OCI-LY3 (cell line): Measurements from ENCODE around the gene TRRAP.

ENCODE experiments used
- EZH2phosphoT487 ChIP-seq: fragments of 200-600 bp; shearing (Covaris generic); IDR thresholded peaks from 2 replicates; pipeline ENCODE4 v1.6.1; 2018; ENCODE audit warnings: antibody characterized with exemption, mixed run types, low read depth
- TF ChIP-seq, protein P1 (sequence below): fragments of 200-600, 300-600 bp; sonication (generic); IDR thresholded peaks from 2 replicates; pipeline ENCODE4 v1.5.1; 2014; ENCODE audit warnings: antibody characterized with exemption, low read length, low read depth

DNA sequence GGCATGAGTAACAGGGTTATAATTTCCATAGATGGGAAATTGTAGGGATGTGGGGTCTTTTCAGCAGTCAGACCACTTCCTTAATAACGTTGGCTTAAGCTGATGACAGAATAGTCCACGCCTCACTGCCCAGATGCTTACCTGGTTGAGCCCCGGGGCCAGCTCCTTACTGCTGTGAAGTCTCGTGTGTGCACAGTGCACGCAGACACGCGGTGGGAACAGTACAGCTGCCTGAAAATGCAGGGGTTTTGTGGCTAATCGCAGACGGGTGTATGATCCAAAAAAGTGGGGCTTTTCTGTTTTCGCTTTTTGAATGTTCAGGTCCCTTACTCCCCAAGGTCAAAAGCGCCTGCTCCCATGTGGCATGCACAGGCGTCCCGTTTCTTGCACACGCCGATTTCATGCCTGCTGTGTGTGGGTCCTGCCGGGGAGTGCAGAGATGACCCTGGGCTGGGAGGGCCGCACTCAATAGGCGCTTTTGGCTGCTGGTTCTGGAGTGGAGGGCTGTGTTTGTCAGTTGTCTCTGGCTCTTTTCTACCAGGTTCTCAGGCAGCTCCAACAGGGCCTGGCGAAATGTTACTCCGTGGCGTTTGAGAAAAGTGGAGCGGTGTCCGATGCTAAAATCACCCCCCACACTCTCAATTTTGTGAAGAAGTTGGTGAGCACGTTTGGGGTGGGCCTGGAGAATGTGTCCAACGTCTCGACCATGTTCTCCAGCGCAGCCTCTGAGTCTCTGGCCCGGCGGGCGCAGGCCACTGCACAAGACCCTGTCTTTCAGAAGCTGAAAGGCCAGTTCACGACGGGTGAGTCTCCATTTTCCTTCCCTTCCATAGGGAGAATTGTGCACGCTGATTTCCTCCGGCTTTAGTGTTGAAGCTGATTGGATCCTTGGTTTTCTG, 116.0 kb downstream of the TRRAP start:
- TF ChIP-seq, protein P1, sequence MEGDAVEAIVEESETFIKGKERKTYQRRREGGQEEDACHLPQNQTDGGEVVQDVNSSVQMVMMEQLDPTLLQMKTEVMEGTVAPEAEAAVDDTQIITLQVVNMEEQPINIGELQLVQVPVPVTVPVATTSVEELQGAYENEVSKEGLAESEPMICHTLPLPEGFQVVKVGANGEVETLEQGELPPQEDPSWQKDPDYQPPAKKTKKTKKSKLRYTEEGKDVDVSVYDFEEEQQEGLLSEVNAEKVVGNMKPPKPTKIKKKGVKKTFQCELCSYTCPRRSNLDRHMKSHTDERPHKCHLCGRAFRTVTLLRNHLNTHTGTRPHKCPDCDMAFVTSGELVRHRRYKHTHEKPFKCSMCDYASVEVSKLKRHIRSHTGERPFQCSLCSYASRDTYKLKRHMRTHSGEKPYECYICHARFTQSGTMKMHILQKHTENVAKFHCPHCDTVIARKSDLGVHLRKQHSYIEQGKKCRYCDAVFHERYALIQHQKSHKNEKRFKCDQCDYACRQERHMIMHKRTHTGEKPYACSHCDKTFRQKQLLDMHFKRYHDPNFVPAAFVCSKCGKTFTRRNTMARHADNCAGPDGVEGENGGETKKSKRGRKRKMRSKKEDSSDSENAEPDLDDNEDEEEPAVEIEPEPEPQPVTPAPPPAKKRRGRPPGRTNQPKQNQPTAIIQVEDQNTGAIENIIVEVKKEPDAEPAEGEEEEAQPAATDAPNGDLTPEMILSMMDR: no peak
- TF ChIP-seq EZH2phosphoT487: no peak
